Spleen (tissue), 11 donors: ENCODE data around the gene SUSD4. TPM values are rescaled to one million over a fixed set of nuclear protein-coding genes. Genes with fewer than 3 reads are reported as not detected.

Source experiments
- DNase-seq: peaks from one replicate; pipeline ENCODE4 v3.0.0-alpha.2; 2020
- H3K27ac ChIP-seq, 8 donors: fragments of 200-600 bp; sonication (generic) in 7 of 8; 1 replicate in 4 of 8; 2 replicates in 4 of 8; pipeline versions ENCODE4 v1.5.0 to v1.8.0; 2016 to 2021; ENCODE audit warnings: inconsistent platforms in 4 of 8, mild to moderate bottlenecking in 4 of 8, moderate library complexity in 1 of 8
- H3K27me3 ChIP-seq, 7 donors: fragments of 200-600 bp; sonication (generic) in 6 of 7; replicated peaks in 1 of 7; 1 replicate in 4 of 7; 2 replicates in 3 of 7; pipeline versions ENCODE4 v1.5.0 to v1.8.0; 2016 to 2021; ENCODE audit warnings: inconsistent platforms in 3 of 7, mild to moderate bottlenecking in 1 of 7
- H3K36me3 ChIP-seq, 6 donors: fragments of 200-600 bp; sonication (generic) in 5 of 6; 1 replicate in 4 of 6; 2 replicates in 2 of 6; pipeline versions ENCODE4 v1.5.0 to v1.8.0; 2016 to 2021; ENCODE audit warnings: inconsistent platforms in 2 of 6
- H3K4me1 ChIP-seq, 6 donors: fragments of 200-600 bp; sonication (generic) in 5 of 6; 1 replicate in 3 of 6; 2 replicates in 3 of 6; pipeline versions ENCODE4 v1.5.0 to v1.8.0; 2016 to 2021; ENCODE audit warnings: inconsistent platforms in 3 of 6
- H3K4me3 ChIP-seq, 8 donors: fragments of 200-600 bp; sonication (generic) in 7 of 8; 1 replicate in 4 of 8; 2 replicates in 4 of 8; pipeline versions ENCODE4 v1.5.0 to v1.8.0; 2016 to 2021; ENCODE audit warnings: inconsistent platforms in 4 of 8, mild to moderate bottlenecking in 4 of 8, moderate library complexity in 2 of 8
- H3K9me3 ChIP-seq, 8 donors: fragments of 200-600 bp; sonication (generic) in 7 of 8; 1 replicate in 4 of 8; 2 replicates in 4 of 8; pipeline versions ENCODE4 v1.5.0 to v1.8.0; 2016 to 2021; ENCODE audit warnings: inconsistent platforms in 4 of 8
- POLR2A ChIP-seq, 3 donors: fragments of 450-650 bp; IDR thresholded peaks; one replicate each; pipeline ENCODE4 v1.5.1; 2017; ENCODE audit warnings: antibody characterized with exemption in 3 of 3, mild to moderate bottlenecking in 1 of 3
- POLR2AphosphoS5 ChIP-seq, 3 donors: sonication (generic); formaldehyde crosslinking; IDR thresholded peaks; one replicate each; pipeline ENCODE4 v1.5.1; 2017; ENCODE audit warnings: antibody characterized with exemption in 3 of 3
- WGBS, 5 donors: extraction: QIAGEN DNeasy Blood & Tissue Kit in 3 of 5; methylation state at CpG; one replicate each; pipeline versions ENCODE4 v1.1.5 to v1.1.7; 2013 to 2018; 5-methylcytosine and 5-hydroxymethylcytosine counted together
- intact Hi-C: fragments of 100-400 bp; cut with DNase I; formaldehyde crosslinking; loops from one replicate; pipeline ENCODE4 v1.15.0; 2023; ENCODE audit warnings: low total_unique reads
- polyA plus RNA-seq, 3 donors: library from polyadenylated mRNA; stranded (reverse); fragments of 200-250 nt; gene quantifications; one replicate each; pipeline ENCODE4 v1.2.1, GENCODE V29; 2013
- total RNA-seq, 7 donors: library from RNA; depleted of rRNA in 3 of 7; stranded (reverse); fragments of >200 nt in 3 of 7; fragmentation: NEBNext Ultra II Directional in 4 of 7; extraction: Animal tissue kit (Norgen Biotek cat#: 25700) in 4 of 7; gene quantifications; one replicate each; pipeline versions ENCODE4 v1.1.0 to v1.2.1, GENCODE V29; 2016 to 2021
- TF ChIP-seq, protein P1 (sequence below), 11 experiments: fragments of 200-600 bp in 7 of 11; fragments of 450-650 bp in 4 of 11; sonication (generic) in 4 of 11; IDR thresholded peaks in 8 of 11; conservative IDR thresholded peaks in 3 of 11; 1 replicate in 7 of 11; 2 replicates in 4 of 11; pipeline versions ENCODE4 v1.4.0 to v1.8.0; 2016 to 2021; ENCODE audit warnings: antibody characterized with exemption in 11 of 11, inconsistent platforms in 4 of 11, mild to moderate bottlenecking in 1 of 11
- donor health status: healthy with polysubstance abuse.
- donor health status: DM: no; HTN: no; CAD: no; lungs with moderate emphysema.
- donor health status: DM: no; HTN: no; CAD: no.
- donor health status: Bipolar disorder and iron deficiency.
- donor health status: healthy.
- donor health status: DM: no; HTN: no; CAD: no.
- donor health status: DM: yes; HTN: yes; CAD: no.

Gene SUSD4
- total and polyA plus RNA-seq, 10 donors: 0.35 to 2.1 (median 0.69) TPM

DNA sequence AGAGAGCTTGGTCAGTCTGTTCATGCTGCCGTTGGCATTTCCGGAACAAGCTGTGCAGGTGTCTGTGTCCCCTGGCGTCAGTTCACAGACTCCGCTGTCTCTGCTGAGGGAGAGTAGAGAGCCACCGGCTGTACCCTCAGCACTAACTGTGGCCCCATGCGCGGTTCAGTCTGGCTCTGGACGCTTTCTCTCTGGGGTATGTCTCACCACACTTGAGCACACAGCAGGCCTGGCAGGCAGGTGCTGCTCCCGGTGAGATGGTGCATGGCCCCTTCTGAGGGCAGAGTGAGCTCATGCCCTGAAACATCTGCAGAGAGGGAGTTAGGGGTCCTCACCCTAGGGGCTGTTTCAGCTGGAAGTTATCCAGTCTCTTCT, 161.0 kb downstream of the SUSD4 start:
- H3K4me3 ChIP-seq: no peak overlapping the region

DNA sequence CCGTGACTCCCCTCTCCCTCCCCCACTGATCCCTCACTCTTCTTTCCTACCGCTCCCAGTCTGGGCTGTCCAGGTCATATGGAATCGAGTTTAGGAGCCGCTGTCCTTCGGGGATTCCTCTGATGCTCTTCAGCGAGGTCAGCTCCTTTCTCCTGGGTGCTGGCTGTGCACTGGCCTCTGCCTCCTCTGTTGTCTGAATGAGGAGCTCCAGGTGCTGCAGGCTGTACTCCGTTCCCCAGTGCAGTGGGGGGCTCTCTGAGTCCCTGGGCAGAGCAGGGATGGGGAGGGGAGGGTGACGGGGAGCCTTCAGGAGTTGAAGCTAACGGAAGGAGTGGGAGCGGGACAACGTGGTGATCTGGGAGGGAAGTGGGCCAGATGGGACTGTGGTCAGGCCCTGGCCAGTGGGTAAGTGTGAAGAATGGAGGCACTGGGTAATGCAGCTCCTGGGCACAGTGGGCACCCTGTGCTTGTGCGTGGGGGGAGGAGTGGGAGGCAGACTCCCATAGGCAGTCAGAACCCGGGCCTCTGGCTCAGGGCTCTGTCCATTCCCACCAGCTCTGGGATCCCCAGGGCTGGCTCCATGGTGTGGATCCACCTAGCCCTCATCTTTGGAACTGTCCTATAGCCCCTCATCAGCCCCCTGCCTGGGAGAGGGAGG, 161.5 kb downstream of the SUSD4 start:
- no peak for DNase-seq
- Histone ChIP-seq H3K27me3 (peaks cover 0 to 35% (median 0%) of the 10 kb centered on the region in 7 donors), H3K4me1 (peaks cover 0 to 6% (median 0%) of the 10 kb centered on the region in 6 donors), H3K27ac (no peak overlapping the region), H3K9me3 (no peaks in the 10 kb centered on the region), H3K36me3 (no peaks in the 10 kb centered on the region), H3K4me3 (no peak overlapping the region)
- TF ChIP-seq POLR2A (IDR thresholded peaks at IDR 0.05) (no peak), POLR2AphosphoS5 (IDR thresholded peaks at IDR 0.05) (no peak)
- TF ChIP-seq, protein P1, sequence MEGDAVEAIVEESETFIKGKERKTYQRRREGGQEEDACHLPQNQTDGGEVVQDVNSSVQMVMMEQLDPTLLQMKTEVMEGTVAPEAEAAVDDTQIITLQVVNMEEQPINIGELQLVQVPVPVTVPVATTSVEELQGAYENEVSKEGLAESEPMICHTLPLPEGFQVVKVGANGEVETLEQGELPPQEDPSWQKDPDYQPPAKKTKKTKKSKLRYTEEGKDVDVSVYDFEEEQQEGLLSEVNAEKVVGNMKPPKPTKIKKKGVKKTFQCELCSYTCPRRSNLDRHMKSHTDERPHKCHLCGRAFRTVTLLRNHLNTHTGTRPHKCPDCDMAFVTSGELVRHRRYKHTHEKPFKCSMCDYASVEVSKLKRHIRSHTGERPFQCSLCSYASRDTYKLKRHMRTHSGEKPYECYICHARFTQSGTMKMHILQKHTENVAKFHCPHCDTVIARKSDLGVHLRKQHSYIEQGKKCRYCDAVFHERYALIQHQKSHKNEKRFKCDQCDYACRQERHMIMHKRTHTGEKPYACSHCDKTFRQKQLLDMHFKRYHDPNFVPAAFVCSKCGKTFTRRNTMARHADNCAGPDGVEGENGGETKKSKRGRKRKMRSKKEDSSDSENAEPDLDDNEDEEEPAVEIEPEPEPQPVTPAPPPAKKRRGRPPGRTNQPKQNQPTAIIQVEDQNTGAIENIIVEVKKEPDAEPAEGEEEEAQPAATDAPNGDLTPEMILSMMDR (IDR thresholded peaks at IDR 0.05 in 8 of 11, conservative IDR thresholded peaks at IDR 0.05 in 3 of 11): no peak
- intact Hi-C loops: no loop called here
- 80 to 87% (median 84%) methylated on average over 13 of the region's 13 CpGs for WGBS, 5 donors

More for the DNA sequence above, 161.0 kb downstream of the SUSD4 start:
- TF ChIP-seq, protein P1 (IDR thresholded peaks at IDR 0.05 in 8 of 11, conservative IDR thresholded peaks at IDR 0.05 in 3 of 11): no peak
- TF ChIP-seq POLR2A (IDR thresholded peaks at IDR 0.05) (no peak), POLR2AphosphoS5 (IDR thresholded peaks at IDR 0.05) (no peak)
- intact Hi-C loops: no loop called here
- no peaks in the 10 kb centered on the region for H3K36me3 ChIP-seq
- peaks cover 0 to 35% (median 0%) of the 10 kb centered on the region in 7 donors for H3K27me3 ChIP-seq
- 76 to 95% (median 93%) methylated on average over 5 to 9 of the region's 9 CpGs for WGBS, 5 donors
- H3K27ac ChIP-seq: no peak overlapping the region
- no peaks in the 10 kb centered on the region for H3K9me3 ChIP-seq
- peaks cover 0 to 6% (median 0%) of the 10 kb centered on the region in 6 donors for H3K4me1 ChIP-seq
- no peak for DNase-seq

DNA sequence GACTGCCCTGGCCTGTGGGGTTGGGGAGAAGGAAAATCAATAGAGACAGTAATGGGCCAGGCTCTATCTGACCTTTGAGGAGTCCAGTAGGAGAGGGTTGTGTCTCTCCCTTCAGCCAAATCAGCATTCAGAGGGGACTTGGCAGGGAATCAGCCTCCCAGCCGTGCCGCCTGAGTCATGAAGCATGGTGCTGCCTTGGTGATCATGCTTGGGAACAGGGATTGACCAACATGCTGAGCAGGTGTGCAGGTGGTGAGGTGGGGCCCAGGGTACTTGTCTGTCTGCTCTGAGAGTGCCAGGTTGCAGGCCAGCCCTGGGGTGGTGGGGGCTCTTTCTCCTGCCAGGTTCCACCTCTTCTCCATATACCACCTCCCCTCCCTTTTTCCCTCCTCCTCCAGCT, 162.0 kb downstream of the SUSD4 start:
- DNase-seq: no peak
- Histone ChIP-seq H3K27me3 (peaks cover 0 to 35% (median 0%) of the 10 kb centered on the region in 7 donors), H3K9me3 (no peaks in the 10 kb centered on the region), H3K4me3 (no peak overlapping the region), H3K36me3 (no peaks in the 10 kb centered on the region), H3K27ac (no peak overlapping the region), H3K4me1 (peaks cover 0 to 6% (median 0%) of the 10 kb centered on the region in 6 donors)
- 86 to 90% (median 88%) methylated on average over 2 of the region's 2 CpGs for WGBS, 5 donors
- TF ChIP-seq POLR2A (IDR thresholded peaks at IDR 0.05): no peak
- intact Hi-C loops: no loop called here

DNA sequence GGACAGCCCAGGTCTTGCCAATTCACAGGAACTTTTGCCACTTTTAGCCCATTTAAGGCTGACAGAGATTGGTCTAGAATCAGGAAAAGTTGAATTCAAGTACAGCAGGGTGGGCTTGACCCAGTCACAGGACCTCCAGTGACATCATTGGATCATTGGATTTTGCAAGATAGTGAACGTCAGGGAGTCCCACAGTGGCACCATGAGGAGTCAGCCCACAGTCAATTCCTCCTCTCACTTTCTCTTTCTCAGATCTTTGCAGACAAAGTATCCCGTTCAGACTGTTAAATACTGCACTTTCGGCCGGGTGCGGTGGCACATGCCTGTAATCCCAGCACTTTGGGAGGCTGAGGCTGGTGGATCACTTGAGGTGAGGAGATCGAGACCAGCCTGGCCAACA, 163.1 kb downstream of the SUSD4 start:
- DNase-seq: no peak
- intact Hi-C loops: no loop called here
- peak overlapping the region in 2 of 8 donors; percentile 13 to 33 for H3K27ac ChIP-seq
- H3K4me1 ChIP-seq: peaks cover 0 to 6% (median 0%) of the 10 kb centered on the region in 6 donors
- H3K27me3 ChIP-seq: peaks cover 0 to 35% (median 0%) of the 10 kb centered on the region in 7 donors
- no peak for TF ChIP-seq POLR2AphosphoS5 (IDR thresholded peaks at IDR 0.05)
- TF ChIP-seq POLR2A (IDR thresholded peaks at IDR 0.05): no peak
- TF ChIP-seq, protein P1 (IDR thresholded peaks at IDR 0.05 in 8 of 11, conservative IDR thresholded peaks at IDR 0.05 in 3 of 11): no peak
- no peak overlapping the region for H3K4me3 ChIP-seq
- no peaks in the 10 kb centered on the region for H3K9me3 ChIP-seq
- WGBS, 5 donors: 77 to 83% (median 79%) methylated on average over 6 of the region's 6 CpGs
- no peaks in the 10 kb centered on the region for H3K36me3 ChIP-seq
